Trophoblast cell (in vitro differentiated cells and primary cell): Measurements from ENCODE around the gene BMP2.

Experiments
- DNase-seq, 2 donors: peaks; one replicate each; pipeline ENCODE4 v3.0.0-alpha.2; 2016
- H2AFZ ChIP-seq: 2 replicates; pipeline ENCODE4 v1.6.1; 2013; ENCODE audit warnings: low read length, moderate library complexity, mild to moderate bottlenecking; ENCODE audit not compliant: insufficient read depth, poor library complexity
- H2AK5ac ChIP-seq: 2 replicates; pipeline ENCODE4 v1.6.1; 2013; ENCODE audit warnings: mild to moderate bottlenecking, low read length
- H2BK120ac ChIP-seq: 2 replicates; pipeline ENCODE4 v1.6.1; 2013; ENCODE audit warnings: low read length, mild to moderate bottlenecking, moderate library complexity; ENCODE audit not compliant: insufficient read depth, poor library complexity
- H2BK12ac ChIP-seq: 2 replicates; pipeline ENCODE4 v1.6.1; 2013; ENCODE audit warnings: mild to moderate bottlenecking, low read length, moderate library complexity
- H2BK5ac ChIP-seq: 2 replicates; pipeline ENCODE4 v1.6.1; 2013; ENCODE audit warnings: low read length, low read depth, moderate library complexity, mild to moderate bottlenecking; ENCODE audit not compliant: poor library complexity
- H3K14ac ChIP-seq: 2 replicates; pipeline ENCODE4 v1.6.1; 2013; ENCODE audit warnings: mild to moderate bottlenecking, low read length
- H3K18ac ChIP-seq: 2 replicates; pipeline ENCODE4 v1.6.1; 2013; ENCODE audit warnings: mild to moderate bottlenecking, low read length
- H3K23ac ChIP-seq: 2 replicates; pipeline ENCODE4 v1.6.1; 2013; ENCODE audit warnings: low read length
- H3K27ac ChIP-seq: 2 replicates; pipeline ENCODE4 v1.5.1; 2013; ENCODE audit warnings: low read depth, mild to moderate bottlenecking, inconsistent platforms, low read length, moderate library complexity
- H3K27me3 ChIP-seq: 2 replicates; pipeline ENCODE4 v1.6.1; 2013; ENCODE audit warnings: inconsistent platforms, mild to moderate bottlenecking, low read length, moderate library complexity; ENCODE audit not compliant: insufficient read depth
- H3K36me3 ChIP-seq, 2 experiments: 1 replicate in 1 of 2; 2 replicates in 1 of 2; pipeline ENCODE4 v1.6.1; 2013; ENCODE audit warnings: low read length in 2 of 2, mild to moderate bottlenecking in 2 of 2, moderate library complexity in 1 of 2; ENCODE audit not compliant: insufficient read depth in 2 of 2, control insufficient read depth in 1 of 2
- H3K4ac ChIP-seq: 2 replicates; pipeline ENCODE4 v1.6.1; 2013; ENCODE audit warnings: low read depth, mild to moderate bottlenecking, low read length, moderate library complexity
- H3K4me1 ChIP-seq, 2 experiments: 1 replicate in 1 of 2; 2 replicates in 1 of 2; pipeline ENCODE4 v1.6.1; 2013; ENCODE audit warnings: low read length in 2 of 2, mild to moderate bottlenecking in 2 of 2, moderate library complexity in 1 of 2; ENCODE audit not compliant: insufficient read depth in 2 of 2, control insufficient read depth in 1 of 2
- H3K4me2 ChIP-seq: 2 replicates; pipeline ENCODE4 v1.6.1; 2013; ENCODE audit warnings: inconsistent platforms, mild to moderate bottlenecking, low read length, moderate library complexity
- H3K4me3 ChIP-seq: 2 replicates; pipeline ENCODE4 v1.5.1; 2013; ENCODE audit warnings: mild to moderate bottlenecking, low read depth, low read length, inconsistent platforms
- H3K79me1 ChIP-seq: one replicate; pipeline ENCODE4 v1.6.1; 2013; ENCODE audit warnings: low read length
- H3K79me2 ChIP-seq: 2 replicates; pipeline ENCODE4 v1.6.1; 2013; ENCODE audit warnings: low read length, mild to moderate bottlenecking; ENCODE audit not compliant: control insufficient read depth, insufficient read depth, poor library complexity
- H3K9ac ChIP-seq: 2 replicates; pipeline ENCODE4 v1.6.1; 2013; ENCODE audit warnings: mild to moderate bottlenecking, low read length
- H3K9me3 ChIP-seq: 2 replicates; pipeline ENCODE4 v1.6.1; 2013; ENCODE audit warnings: low read depth, mild to moderate bottlenecking, control low read depth, inconsistent platforms, low read length; ENCODE audit not compliant: insufficient read depth
- H4K12ac ChIP-seq: 2 replicates; pipeline ENCODE4 v1.6.1; 2013; ENCODE audit warnings: low read depth, mild to moderate bottlenecking, low read length, moderate library complexity
- H4K8ac ChIP-seq: 2 replicates; pipeline ENCODE4 v1.6.1; 2013; ENCODE audit warnings: low read depth, mild to moderate bottlenecking, low read length, moderate library complexity
- H4K91ac ChIP-seq: one replicate; pipeline ENCODE4 v1.6.1; 2013; ENCODE audit warnings: low read depth, mild to moderate bottlenecking, low read length, moderate library complexity
- WGBS: extraction: QIAGEN DNeasy Blood & Tissue Kit; methylation state at CpG from one replicate; pipeline ENCODE4 v1.1.7; 2013; ENCODE audit warnings: missing lambda C conversion rate; ENCODE audit not compliant: insufficient read length, insufficient coverage; ENCODE audit errors: extremely low coverage; 5-methylcytosine and 5-hydroxymethylcytosine counted together

The BMP2 gene

GRCh38 chr20:6783752-6784151 is 16.3 kb downstream of the BMP2 start:
- no peak overlapping the region for H2AK5ac ChIP-seq
- H2AFZ ChIP-seq: no peak overlapping the region
- no peak overlapping the region for H4K8ac ChIP-seq
- no peak for DNase-seq
- H3K36me3 ChIP-seq: peaks cover 0 to under 1% of the 10 kb centered on the region in 2 experiments
- no peak overlapping the region for H3K4me2 ChIP-seq
- no peak overlapping the region for H4K12ac ChIP-seq
- H3K18ac ChIP-seq: no peak overlapping the region
- no peak overlapping the region for H3K27ac ChIP-seq
- H3K27me3 ChIP-seq: no peaks in the 10 kb centered on the region
- no peak overlapping the region for H3K14ac ChIP-seq
- H4K91ac ChIP-seq: no peak overlapping the region
- H3K23ac ChIP-seq: no peak overlapping the region
- H3K9me3 ChIP-seq: no peaks in the 10 kb centered on the region
- no peaks in the 10 kb centered on the region for H3K79me2 ChIP-seq
- no peak overlapping the region for H2BK120ac ChIP-seq
- no peak overlapping the region for H2BK12ac ChIP-seq
- H3K9ac ChIP-seq: no peak overlapping the region
- no peaks in the 10 kb centered on the region for H3K4me1 ChIP-seq
- H3K4ac ChIP-seq: no peak overlapping the region
- no peaks in the 10 kb centered on the region for H3K79me1 ChIP-seq
- WGBS: no CpG with 5 or more reads among the region's 5 CpGs
- H3K4me3 ChIP-seq: no peak overlapping the region
- H2BK5ac ChIP-seq: no peak overlapping the region

GRCh38 chr20:6784210-6784631 is 16.7 kb downstream of the BMP2 start:
- Histone ChIP-seq H2AK5ac (no peak overlapping the region), H4K8ac (no peak overlapping the region), H2AFZ (no peak overlapping the region), H3K4me2 (no peak overlapping the region), H4K91ac (no peak overlapping the region), H3K18ac (no peak overlapping the region), H4K12ac (no peak overlapping the region), H3K9me3 (no peaks in the 10 kb centered on the region), H3K23ac (no peak overlapping the region), H3K4me1 (no peaks in the 10 kb centered on the region), H3K79me2 (no peaks in the 10 kb centered on the region), H3K14ac (no peak overlapping the region), H3K4ac (no peak overlapping the region), H2BK120ac (no peak overlapping the region), H3K4me3 (no peak overlapping the region), H3K27ac (no peak overlapping the region), H3K36me3 (no peaks in the 10 kb centered on the region), H2BK12ac (no peak overlapping the region), H3K9ac (no peak overlapping the region), H2BK5ac (no peak overlapping the region), H3K79me1 (no peaks in the 10 kb centered on the region), H3K27me3 (no peaks in the 10 kb centered on the region)
- no CpG with 5 or more reads among the region's 5 CpGs for WGBS
- no peak for DNase-seq

GRCh38 chr20:6784767-6785166 is 17.3 kb downstream of the BMP2 start:
- Histone ChIP-seq H3K36me3 (no peaks in the 10 kb centered on the region), H3K4me2 (no peak overlapping the region), H3K9ac (no peak overlapping the region), H2BK5ac (no peak overlapping the region), H3K18ac (no peak overlapping the region), H3K4me1 (no peaks in the 10 kb centered on the region), H2BK12ac (no peak overlapping the region), H2BK120ac (no peak overlapping the region), H3K79me1 (no peaks in the 10 kb centered on the region), H4K8ac (no peak overlapping the region), H3K9me3 (no peaks in the 10 kb centered on the region), H3K23ac (no peak overlapping the region), H3K4me3 (no peak overlapping the region), H3K79me2 (no peaks in the 10 kb centered on the region), H3K27me3 (no peaks in the 10 kb centered on the region), H3K14ac (no peak overlapping the region), H2AFZ (no peak overlapping the region), H2AK5ac (no peak overlapping the region), H4K12ac (no peak overlapping the region), H4K91ac (no peak overlapping the region), H3K27ac (no peak overlapping the region), H3K4ac (no peak overlapping the region)
- WGBS: no CpG with 5 or more reads among the region's 3 CpGs
- no peak for DNase-seq

GRCh38 chr20:6786548-6786947 is 19.1 kb downstream of the BMP2 start:
- no peak overlapping the region for H3K14ac ChIP-seq
- no peak overlapping the region for H2BK12ac ChIP-seq
- H3K79me1 ChIP-seq: no peaks in the 10 kb centered on the region
- no peak overlapping the region for H3K18ac ChIP-seq
- H4K12ac ChIP-seq: no peak overlapping the region
- H3K27me3 ChIP-seq: no peaks in the 10 kb centered on the region
- H2AFZ ChIP-seq: no peak overlapping the region
- H4K8ac ChIP-seq: no peak overlapping the region
- H3K4me2 ChIP-seq: no peak overlapping the region
- no peak overlapping the region for H3K4me3 ChIP-seq
- no peak overlapping the region for H2BK5ac ChIP-seq
- H3K36me3 ChIP-seq: no peaks in the 10 kb centered on the region
- no peak for DNase-seq
- H3K79me2 ChIP-seq: no peaks in the 10 kb centered on the region
- no peaks in the 10 kb centered on the region for H3K9me3 ChIP-seq
- no peak overlapping the region for H3K4ac ChIP-seq
- H3K23ac ChIP-seq: no peak overlapping the region
- H2BK120ac ChIP-seq: no peak overlapping the region
- H2AK5ac ChIP-seq: no peak overlapping the region
- no CpG with 5 or more reads among the region's 2 CpGs for WGBS
- H3K4me1 ChIP-seq: no peaks in the 10 kb centered on the region
- no peak overlapping the region for H4K91ac ChIP-seq
- H3K27ac ChIP-seq: no peak overlapping the region
- no peak overlapping the region for H3K9ac ChIP-seq
